Limb (tissue), 2 donors: Measurements from ENCODE around the gene TNS3.
A peak's percentile ranks its signal among the peaks of the same experiment; 100 is the strongest.
"Not testable (repeated sequence)": the region's sequence is repeated elsewhere in the genome, so short reads cannot be mapped to it uniquely, and the experiment has no call there.

Experiments used
- DNase-seq, 2 donors: peaks; one replicate each; pipeline ENCODE4 v3.0.0-alpha.2; 2016; ENCODE audit errors: extremely low spot score in 2 of 2

TNS3 gene

DNA sequence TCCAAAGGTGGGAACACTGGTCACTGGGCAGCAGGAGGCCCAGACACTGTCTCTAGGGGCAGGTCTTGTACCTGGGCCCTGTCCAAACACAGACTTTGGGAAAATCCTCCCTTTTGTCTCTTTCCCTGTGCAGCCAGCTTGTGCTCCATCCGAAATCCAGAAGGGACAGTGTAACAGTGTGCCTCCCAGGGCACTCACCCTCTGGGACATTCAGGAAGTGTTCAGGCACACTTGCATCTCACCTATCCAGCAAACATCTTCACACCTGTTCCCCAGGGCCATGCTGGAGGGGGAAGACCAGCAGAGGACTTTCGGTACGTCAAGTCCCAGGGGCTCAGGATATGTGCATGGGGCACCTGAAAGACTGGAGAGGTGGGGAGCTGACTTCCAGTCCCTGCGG is 38.9 kb downstream of the TNS3 start:
- DNase-seq = no peak

DNA sequence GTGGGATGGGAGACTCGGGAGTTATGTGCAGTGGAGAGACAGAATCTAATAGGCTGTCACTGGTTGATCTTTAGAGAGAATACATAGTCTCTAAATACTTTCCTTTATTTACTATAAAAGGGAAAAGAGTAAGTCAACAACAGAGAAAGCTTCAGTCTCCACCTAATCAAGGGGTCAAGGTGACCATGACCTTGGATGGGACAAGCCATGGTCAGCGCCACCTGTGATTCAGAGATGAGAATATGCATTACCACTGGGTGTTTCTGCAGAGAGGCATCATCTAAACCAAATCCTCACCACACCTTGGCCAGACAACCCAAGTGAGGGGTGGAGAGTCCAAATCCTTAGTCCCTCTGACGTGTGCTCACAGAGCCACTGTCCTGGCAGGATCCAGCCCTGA is 39.9 kb downstream of the TNS3 start:
- no peak for DNase-seq

DNA sequence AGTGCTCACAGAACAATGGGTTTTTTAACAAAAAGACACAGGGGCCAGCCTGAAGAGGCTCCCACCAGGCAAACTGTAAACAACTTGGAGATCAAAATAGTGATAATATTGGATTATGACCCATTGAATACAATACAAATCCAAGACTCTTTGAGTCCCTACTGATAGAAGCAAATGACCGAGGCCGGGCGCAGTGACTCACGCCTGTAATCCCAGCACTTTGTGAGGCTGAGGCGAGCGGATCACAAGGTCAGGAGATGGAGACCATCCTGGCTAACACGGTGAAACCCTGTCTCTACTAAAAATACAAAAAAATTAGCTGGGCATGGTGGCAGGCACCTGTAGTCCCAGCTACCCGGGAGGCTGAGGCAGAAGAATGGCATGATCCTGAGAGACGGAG is 40.4 kb downstream of the TNS3 start:
- not testable (repeated sequence) for DNase-seq

DNA sequence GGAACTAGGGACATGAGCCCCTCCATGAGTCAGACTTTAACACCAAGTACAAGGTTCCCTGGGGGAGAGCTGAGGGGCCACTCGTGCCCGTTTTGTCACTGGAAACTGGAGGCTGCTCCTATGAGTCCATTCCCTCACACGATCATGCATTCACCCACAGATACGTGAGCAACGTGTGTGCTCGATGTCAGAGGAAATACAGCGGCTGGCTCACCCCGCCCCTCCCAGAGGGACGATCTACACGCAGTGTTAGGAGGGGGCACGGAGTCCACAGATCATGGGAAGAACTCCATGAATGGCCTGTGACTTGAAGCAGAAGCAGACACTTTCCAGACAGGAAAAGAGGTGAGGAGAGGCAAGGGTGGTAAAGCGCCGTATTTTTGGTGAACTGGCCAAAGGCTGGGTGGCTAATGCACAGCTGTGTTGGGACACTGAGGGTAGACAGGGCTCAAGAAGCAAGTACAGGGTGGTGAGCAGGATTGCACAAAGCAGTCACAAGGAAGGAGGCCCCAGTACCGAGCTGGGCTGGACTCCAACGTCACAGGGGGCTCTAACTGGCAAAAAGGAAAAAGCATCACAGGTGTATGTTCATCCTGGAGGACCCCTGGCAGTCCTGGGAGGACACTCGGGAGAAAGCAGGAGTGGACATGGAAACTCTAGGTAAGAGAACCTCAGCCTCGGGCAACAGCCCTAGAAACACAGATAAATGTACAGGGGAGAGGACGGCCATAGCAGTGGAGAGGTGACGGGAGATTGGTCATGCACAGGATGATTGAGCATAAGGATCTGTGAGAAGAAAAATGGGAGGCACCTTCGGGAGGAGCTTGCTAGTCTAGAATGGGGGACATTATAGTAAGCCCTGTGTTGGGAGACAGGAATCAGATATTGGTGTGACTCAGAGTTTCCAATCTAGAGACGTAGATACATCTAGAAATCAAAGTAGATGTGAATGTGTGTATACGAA is 41.2 kb downstream of the TNS3 start:
- DNase-seq = no peak

DNA sequence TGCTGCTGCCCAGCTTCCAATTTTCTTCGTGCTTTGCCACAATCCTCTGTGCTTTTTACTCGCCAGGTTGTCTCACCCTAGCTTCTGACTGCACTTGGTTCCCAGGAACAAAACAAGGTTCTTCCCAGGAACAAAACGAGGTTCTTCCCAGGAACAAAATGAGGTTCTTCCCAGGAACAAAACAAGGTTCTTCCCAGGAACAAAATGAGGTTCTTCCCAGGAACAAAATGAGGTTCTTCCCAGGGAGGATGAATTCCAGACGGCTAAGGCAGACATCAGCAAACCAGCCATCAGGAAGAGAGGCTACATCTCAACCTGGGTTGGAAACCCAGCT is 41.9 kb downstream of the TNS3 start:
- DNase-seq = no peak

DNA sequence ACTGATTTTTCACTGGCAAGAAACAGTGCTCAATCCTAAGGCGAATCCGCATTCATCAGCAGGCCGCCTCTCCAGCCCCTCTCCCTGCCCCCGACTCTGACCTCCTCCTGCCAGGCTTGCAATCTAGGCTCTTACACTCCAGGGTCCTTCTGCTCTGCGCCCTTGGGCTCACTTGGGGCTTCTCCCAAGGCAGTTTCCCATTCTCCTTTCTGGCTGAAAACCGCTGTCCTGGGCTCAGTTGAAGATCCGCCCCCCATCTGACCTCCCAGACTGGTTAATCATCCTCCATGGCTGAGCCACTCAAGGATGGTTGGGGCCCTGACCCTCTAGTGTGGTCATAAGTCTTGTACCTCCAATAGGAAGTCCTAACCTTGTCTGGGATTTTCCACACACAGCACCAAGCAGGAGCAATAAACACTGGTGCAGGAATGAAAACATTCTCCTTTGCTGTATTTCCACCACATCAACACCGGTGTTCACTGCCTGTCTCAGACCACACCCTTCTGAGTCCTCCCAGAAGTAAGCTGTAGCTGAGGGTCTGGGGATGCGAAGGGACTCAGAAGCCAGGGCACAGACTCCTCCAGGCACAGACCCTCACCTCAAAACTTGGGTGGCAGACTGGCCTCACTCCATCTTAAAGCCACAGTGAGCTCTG is 42.4 kb downstream of the TNS3 start:
- DNase-seq = no peak

DNA sequence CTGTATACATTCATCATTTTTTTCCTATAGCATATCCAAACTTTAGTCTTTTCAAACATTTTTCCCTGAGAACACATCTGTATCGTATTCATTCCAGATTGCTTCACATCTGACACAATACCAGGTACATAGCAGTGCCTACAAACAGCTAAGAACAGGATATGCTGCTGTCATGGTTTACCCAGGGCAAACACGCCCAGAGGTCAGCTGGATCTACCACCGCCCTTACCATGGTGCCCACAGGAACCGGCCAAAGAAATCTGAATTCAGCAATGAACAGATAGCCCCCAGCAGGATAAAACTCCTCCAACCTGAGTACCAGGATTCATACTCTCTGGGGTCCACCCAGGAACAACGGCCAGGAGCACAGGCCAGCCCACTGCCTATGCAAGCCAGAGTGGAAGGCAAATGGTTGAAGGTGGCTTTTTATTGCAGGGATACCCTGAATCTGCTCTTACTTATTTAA is 43.0 kb downstream of the TNS3 start:
- DNase-seq = no peak

DNA sequence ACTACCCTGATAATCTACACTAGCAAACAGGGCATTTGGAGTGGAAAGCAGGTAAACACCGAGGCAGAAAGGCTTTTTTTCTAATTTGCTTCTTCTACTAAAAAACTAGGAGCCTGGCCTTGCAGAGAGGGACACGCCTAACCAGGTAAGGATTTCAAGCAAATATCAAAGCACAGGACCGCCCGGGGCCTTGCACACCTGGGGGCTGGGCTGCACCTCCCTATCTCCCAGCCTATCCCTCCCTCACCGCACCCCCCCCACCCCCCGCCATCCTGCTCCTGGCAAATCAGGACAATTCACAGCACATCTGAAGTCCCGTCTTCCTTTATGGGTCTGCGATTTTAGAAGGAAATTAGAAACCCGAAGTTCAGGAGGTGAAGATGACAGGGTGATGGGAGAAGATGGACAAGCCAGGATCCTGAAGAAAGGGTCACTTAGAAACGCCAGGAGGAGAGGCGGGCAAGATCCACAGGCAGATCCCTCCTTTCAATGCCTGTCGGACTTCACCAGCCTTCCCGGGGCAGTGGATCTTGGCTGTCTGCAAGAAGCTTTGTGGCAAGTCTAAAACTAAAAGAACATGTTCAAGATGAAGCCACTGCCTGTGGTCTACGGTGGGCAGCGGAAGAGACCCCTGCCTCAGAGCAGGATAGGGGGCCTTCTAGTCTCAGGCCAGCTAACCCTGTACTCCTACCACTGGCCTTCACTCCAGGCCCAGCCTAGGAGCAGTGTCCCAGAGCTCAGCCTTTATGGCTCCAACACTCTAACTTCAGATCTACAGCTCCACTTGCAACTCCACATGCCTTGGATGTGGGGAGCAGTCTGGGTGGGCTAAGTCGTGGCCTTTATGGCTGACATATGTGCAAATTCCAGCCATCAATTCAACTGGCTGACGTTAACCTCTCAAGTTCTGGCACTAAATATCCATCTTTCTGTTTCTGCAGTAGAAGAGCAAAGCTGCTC is 43.9 kb downstream of the TNS3 start:
- peak in 1 of 2 donors; percentile 62 for DNase-seq

DNA sequence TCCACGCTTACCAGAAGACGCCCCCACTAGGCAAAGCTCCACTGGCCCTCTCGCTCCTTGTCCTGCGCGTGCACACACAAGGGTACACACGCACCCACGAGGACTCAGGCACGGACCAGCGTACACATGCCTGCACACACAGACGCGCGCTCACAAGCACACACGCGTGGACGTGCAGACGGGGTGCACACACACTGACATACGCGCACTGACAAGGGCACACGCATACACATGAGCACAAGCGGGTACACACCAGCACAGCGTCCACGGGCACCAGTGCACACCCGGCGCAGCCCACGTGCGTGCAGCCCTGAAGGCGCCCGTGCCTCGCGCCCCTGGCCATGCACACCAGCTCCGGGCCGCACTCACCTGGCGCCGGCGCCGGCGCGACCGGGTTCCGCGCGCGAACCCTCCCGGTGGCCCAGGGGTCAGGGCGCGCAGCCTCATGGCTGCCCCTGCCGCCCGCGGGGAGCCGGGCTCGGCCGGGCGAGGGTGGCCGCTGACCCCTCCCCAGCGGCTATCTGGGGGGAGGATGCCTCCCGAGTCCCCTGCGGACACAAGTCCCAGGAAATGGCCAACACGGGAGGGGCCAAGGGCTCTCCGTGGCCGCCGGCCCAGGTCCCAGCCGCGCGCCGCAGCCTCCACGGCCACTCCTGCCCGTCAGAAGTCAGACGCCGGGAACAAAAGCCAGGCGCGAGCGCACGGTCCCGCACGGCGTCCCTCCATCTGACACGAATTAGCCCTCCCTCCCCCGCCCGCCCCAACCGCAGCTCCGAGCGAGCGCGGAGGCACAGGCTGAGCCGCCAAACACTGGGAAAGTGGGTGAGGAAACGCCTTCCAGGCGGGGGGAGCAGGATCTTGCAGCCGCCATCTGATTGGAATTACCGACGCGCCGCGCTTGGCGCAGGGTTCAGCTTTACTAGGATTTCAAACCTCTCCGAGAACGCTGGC is 45.0 kb downstream of the TNS3 start:
- DNase-seq = peak; percentile 77 to 81

DNA sequence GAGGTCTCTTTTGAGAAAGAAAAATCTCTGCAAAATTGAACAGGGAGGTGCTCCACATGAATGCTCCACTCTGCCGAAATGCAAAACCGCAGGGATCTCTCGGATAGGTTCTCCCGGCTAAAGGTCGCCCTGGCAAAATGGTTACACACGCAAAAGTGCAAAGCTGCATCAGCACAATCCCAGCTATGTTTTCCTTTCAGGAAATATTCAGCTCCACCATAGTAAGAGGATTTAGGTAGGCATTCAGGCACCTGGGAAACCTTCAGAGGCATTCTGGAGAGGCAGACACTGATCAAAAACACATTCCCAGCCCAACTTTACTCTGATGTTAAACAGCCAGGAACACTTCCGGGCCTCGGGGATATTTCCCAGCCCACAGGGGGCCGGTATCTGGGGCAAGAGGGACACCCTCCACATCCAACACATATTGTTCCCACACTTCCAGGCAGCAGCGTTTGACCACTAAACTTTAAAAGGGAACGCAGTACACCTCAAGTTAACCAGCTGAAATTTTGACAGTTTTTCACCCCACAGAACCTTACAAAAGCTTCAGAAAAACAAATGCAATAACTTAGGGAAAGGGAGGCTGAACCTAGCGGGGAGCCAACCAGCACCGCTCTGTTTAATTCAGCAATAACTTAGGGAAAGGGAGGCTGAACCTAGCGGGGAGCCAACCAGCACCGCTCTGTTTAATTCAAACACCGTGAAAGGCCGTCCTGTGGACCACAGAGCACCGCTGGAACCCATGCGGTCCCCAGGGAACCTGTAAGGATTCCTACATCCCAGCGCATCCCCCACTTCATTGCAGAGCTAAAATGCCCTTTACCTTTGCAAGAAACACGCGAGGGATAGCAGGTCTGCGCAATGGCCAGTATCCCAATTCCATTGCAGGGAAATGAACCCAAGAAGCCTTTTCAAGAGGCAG is 45.9 kb downstream of the TNS3 start:
- peak in 1 of 2 donors; percentile 48 for DNase-seq

DNA sequence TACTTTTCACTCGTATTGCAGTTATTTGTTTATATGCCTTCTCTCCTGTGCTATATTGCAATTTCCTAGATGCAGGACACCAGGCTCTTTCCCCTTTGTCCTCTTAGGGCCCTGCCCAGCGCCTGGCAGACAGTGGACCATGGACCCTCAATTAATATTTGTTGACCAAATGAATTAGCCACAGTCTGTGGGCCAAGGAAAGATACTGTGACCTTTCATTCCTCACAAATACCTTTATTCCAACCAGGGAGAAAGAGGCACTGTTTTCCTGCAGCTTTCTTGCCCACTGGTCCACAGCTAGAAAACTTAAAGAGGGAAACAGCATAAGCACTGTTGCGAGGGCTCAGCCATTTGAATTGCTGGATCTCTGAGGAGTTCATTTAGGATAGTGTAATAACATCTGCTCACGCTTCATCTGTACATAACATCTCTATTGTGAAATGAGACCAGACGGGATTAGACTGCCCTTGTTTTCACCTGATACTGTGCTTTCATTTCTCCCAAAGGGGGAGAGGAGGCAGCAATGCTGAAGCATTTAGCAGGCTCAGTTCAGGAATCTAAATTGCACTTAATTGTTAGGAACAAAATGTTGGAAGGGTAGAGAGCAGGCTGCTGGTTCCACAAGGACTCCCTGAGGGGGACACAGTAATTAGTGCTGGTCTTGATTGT is 46.7 kb downstream of the TNS3 start:
- DNase-seq = no peak

DNA sequence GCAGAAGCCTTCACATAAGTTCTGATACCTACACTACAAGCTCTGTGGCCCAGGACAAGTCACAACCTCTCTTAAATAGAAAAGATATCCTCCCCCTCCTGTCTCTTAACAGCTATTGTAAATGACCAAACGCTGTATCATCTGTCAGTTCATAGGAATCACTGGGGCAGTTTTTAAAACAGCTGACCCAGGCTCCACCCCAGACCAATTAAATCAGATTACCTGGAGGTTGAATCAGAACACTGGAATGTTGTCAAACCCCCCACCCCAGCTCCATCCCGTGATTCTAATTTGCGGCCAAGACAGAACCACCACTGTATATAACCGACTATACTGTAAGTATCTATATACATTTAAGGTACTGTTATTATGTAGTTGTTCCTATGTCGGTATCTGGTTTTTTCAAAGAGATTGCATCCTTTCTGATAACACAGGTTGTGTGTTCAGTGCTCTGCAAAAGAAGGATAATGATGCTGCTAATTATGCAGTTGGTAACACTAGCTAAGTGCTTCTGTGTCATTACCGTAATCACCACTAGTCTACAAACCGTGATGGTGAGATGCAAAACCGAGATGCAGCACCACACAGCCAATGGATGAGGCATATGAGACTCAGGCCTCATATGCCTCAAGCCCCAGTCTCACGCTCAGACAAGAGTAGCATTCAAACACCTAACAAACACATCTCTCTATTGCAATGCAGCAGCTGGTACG is 47.4 kb downstream of the TNS3 start:
- DNase-seq = no peak

DNA sequence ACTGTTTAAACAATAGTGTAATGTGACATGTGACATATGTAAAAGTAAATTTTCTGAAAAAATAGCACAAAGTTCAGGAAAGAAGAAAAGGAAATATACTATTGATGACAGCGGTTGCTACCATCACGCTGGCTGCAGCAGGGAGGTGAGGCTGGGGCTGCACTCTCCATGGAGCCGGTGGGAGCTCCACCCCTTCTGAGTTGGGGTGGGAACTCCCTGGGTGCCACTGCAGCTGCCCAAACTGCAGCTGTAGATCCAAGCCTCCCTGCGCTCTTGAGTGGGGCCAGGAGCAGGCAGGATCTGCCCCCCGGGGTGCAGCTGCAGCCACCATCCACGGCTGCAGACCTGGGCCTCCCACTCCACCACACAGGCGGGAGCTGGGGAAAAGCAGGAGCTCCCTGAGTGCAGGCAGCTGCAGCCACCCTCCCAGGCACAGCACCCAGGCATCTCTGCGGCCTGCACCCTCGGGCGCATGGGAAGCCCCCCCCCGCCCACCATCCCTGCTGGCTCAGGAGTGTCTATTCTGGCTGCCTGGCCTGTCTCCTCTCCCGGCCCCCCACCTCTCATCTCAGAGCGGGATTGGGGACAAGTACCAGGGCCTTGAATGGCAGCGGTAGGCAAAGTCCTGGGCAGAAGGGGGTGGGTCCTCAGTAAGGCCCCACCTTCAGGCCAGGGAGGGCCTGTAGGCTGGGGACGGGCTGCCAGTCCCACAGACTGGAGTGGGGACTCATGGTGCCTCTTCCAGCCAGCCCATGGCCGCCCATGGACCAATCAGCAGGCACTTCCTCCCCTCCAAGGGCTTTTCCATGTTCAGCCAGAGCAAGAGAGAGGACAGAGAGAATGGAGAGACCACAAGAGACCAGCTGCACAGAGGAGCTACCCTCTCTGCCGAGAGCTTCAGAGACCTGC is 50.1 kb downstream of the TNS3 start:
- DNase-seq = no peak

DNA sequence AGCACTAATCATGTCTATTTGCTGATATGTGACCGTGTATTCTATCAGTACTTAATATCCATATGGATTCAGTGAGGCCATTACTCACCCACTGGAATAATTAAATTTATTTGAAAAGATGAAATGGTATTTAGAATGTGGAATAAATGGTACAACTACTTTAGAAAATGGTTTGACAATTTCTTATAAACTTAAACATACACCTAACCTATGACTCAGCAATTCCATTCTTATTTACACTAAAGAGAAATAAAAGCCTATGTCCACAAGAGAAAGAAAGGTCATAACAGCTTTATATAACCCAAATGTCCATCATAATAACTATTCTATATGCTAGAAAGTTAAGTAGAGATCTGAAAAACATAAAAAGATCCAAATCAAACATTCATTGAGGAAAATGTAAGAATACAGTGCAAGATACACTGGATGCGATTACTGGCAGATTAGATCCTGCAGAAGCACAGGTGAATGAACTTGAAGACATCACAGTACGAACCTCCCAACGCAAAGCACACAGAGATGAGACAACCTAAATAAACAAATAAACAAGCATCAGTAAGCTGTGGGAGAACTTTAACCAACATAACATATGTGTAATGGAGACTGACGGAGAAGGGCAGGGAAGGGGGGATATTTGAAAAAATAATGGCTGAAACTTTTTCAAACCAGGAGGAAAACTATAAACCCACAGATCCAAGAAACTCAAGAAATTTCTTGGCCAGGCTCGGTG is 51.9 kb downstream of the TNS3 start:
- DNase-seq = no peak

DNA sequence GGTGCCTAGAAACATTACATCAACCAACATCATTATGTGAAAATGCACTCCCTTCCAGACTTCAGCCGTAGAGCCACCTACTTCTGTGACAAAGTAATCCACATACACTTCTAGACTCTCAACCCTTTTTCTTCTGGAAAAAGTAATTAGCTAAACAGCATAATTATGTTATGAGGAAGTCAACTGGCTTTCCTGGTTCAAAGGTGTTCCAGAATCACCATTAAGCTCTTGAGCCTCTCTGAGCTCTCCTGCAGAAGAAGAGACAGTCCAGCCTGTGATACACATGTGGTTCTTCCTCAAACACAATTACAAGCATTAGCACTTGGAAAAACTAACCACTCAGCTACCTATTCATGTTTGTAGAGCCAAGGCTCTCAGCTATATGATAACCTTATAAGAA is 52.5 kb downstream of the TNS3 start:
- DNase-seq = no peak

DNA sequence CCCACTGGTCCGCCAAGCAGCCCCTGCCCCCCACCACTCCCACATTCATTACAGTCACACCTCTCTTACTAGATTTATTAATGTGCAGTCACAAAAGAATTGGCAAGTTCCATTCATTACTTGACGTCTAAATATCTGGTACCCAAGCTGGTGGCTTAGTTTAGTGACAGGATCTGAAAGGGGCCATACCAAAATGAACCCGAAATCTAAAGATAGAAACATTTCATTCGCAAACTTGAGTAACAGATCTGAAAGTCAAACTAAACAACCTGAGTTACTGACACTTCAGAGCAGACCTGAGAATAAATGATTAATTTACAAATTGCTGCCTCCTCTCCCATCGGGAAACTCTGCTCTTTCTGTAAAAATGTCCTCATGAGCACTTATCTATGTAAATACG is 53.4 kb downstream of the TNS3 start:
- no peak for DNase-seq

DNA sequence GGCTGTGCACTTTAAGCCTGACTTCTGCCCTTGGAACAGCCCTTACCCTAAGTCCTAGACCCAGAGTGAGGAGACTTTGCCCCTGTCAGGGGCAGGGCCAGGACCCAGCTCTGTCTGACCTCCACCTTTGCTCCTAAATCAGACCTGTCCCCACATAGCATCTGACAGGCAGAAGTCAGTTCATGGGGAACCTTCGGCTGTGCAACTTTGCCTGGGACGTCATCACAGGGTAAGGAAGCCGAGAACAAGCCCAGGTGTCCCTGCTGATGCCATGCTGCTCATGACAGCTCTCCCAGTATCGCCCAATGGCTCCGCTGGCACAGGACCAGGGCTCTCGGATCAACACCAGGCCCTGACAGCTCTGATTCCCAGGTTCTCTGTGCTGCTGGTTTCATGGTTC is 55.4 kb downstream of the TNS3 start:
- DNase-seq = no peak
